SK-N-SH treated with all-trans-retinoic acid at 6 μM for 48 hours (cell line): ENCODE results near the gene EIF1AX.

Source experiments
- ATAC-seq: fragments of 200-7000 bp; cut with Tn5 transposase; 3 replicates; pipeline ENCODE4 v1.9.1; 2020; ENCODE audit warnings: mild to moderate bottlenecking, moderate library complexity
- BACH2 ChIP-seq: fragments of 250-450 bp; sonication (Bioruptor Pico); IDR thresholded peaks from 2 replicates; pipeline ENCODE4 v1.9.0; 2021; ENCODE audit warnings: mild to moderate bottlenecking, borderline replicate concordance
- ESRRG ChIP-seq: fragments of 250-450 bp; sonication (Bioruptor Pico); IDR thresholded peaks from 2 replicates; pipeline ENCODE4 v1.6.1; 2021; ENCODE audit warnings: mild to moderate bottlenecking
- GLIS3 ChIP-seq: fragments of 250-450 bp; sonication (Bioruptor Pico); IDR thresholded peaks from 2 replicates; pipeline ENCODE4 v1.5.0; 2020; ENCODE audit warnings: mild to moderate bottlenecking, moderate library complexity
- ISL1 ChIP-seq: fragments of 250-450 bp; sonication (Bioruptor Pico); IDR thresholded peaks from 2 replicates; pipeline ENCODE4 v2.1.2; 2022; ENCODE audit warnings: mild to moderate bottlenecking, moderate library complexity
- PPARA ChIP-seq: fragments of 250-450 bp; sonication (Bioruptor Pico); IDR thresholded peaks from 2 replicates; pipeline ENCODE4 v1.5.0; 2020; ENCODE audit warnings: mild to moderate bottlenecking, borderline replicate concordance
- SNAI2 ChIP-seq: fragments of 250-450 bp; sonication (Bioruptor Pico); IDR thresholded peaks from 2 replicates; pipeline ENCODE4 v1.5.0; 2020; ENCODE audit warnings: mild to moderate bottlenecking, moderate library complexity
- TCF4 ChIP-seq: fragments of 250-450 bp; sonication (Bioruptor Pico); IDR thresholded peaks from 2 replicates; pipeline ENCODE4 v1.8.0; 2021; ENCODE audit warnings: mild to moderate bottlenecking, moderate library complexity, borderline replicate concordance
- TOX ChIP-seq: fragments of 250-450 bp; sonication (Bioruptor Pico); IDR thresholded peaks from 2 replicates; pipeline ENCODE4 v1.8.0; 2021; ENCODE audit warnings: mild to moderate bottlenecking, moderate library complexity, borderline replicate concordance
- ZC3H10 ChIP-seq: fragments of 250-450 bp; sonication (Bioruptor Pico); IDR thresholded peaks from 2 replicates; pipeline ENCODE4 v1.5.1; 2021; ENCODE audit warnings: mild to moderate bottlenecking, moderate library complexity
- ZFP3 ChIP-seq: fragments of 250-450 bp; sonication (Bioruptor Pico); IDR thresholded peaks from 2 replicates; pipeline ENCODE4 v1.5.0; 2020; ENCODE audit warnings: mild to moderate bottlenecking, moderate library complexity
- ZFP30 ChIP-seq: fragments of 450-650 bp; formaldehyde crosslinking; IDR thresholded peaks from 2 replicates; pipeline ENCODE4 v1.5.0; 2022; ENCODE audit warnings: mild to moderate bottlenecking, moderate library complexity
- ZNF565 ChIP-seq: fragments of 450-650 bp; formaldehyde crosslinking; conservative IDR thresholded peaks from 2 replicates; pipeline ENCODE4 v1.5.0; 2020; ENCODE audit warnings: low read depth, mild to moderate bottlenecking, moderate library complexity
- ZNF8 ChIP-seq: fragments of 450-650 bp; formaldehyde crosslinking; IDR thresholded peaks from 2 replicates; pipeline ENCODE4 v1.5.0; 2020; ENCODE audit warnings: mild to moderate bottlenecking, moderate library complexity
- TF ChIP-seq, protein P1 (sequence below): fragments of 250-450 bp; sonication (Bioruptor Pico); IDR thresholded peaks from 2 replicates; pipeline ENCODE4 v1.8.0; 2020; ENCODE audit warnings: mild to moderate bottlenecking, moderate library complexity, borderline replicate concordance
- TF ChIP-seq, protein P2 (sequence below): fragments of 250-450 bp; sonication (Bioruptor Pico); IDR thresholded peaks from 2 replicates; pipeline ENCODE4 v1.5.0; 2020; ENCODE audit warnings: mild to moderate bottlenecking, moderate library complexity
- TF ChIP-seq, protein P3 (sequence below): fragments of 250-450 bp; sonication (Bioruptor Pico); IDR thresholded peaks from 2 replicates; pipeline ENCODE4 v1.5.1; 2020; ENCODE audit warnings: low read depth, mild to moderate bottlenecking, moderate library complexity
- TF ChIP-seq, protein P4 (sequence below): fragments of 250-450 bp; sonication (Bioruptor Pico); IDR thresholded peaks from 2 replicates; pipeline ENCODE4 v1.8.0; 2021; ENCODE audit warnings: low read depth, mild to moderate bottlenecking, moderate library complexity, borderline replicate concordance
- TF ChIP-seq, protein P5 (sequence below): fragments of 250-450 bp; sonication (Bioruptor Pico); IDR thresholded peaks from 2 replicates; pipeline ENCODE4 v1.5.1; 2021; ENCODE audit warnings: mild to moderate bottlenecking, moderate library complexity

The EIF1AX gene

DNA sequence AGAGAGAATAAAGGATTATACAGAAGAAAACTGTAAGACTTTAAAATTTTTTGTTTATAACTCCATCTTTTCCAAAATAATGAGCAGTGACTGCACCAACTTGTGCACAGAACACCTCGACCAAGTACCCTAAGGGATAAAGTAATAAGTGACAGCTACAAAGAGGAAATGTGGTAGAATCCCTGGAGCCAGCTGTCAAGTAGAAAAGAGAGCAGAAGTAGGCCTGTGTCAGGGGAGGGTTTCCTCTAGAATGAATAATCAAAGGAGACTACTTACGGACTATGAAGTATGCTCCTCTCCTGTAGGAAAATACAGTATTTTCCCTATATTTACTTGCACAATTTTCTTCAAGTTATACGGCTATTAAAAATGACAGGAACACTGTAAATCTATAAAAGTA is 1.2 kb downstream of the EIF1AX start:
- no peak for ATAC-seq
- TF ChIP-seq, protein P1, sequence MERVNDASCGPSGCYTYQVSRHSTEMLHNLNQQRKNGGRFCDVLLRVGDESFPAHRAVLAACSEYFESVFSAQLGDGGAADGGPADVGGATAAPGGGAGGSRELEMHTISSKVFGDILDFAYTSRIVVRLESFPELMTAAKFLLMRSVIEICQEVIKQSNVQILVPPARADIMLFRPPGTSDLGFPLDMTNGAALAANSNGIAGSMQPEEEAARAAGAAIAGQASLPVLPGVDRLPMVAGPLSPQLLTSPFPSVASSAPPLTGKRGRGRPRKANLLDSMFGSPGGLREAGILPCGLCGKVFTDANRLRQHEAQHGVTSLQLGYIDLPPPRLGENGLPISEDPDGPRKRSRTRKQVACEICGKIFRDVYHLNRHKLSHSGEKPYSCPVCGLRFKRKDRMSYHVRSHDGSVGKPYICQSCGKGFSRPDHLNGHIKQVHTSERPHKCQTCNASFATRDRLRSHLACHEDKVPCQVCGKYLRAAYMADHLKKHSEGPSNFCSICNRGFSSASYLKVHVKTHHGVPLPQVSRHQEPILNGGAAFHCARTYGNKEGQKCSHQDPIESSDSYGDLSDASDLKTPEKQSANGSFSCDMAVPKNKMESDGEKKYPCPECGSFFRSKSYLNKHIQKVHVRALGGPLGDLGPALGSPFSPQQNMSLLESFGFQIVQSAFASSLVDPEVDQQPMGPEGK (CRISPR knock-in tag): no peak
- TF ChIP-seq TCF4: no peak
- TF ChIP-seq SNAI2: no peak
- TF ChIP-seq, protein P2, sequence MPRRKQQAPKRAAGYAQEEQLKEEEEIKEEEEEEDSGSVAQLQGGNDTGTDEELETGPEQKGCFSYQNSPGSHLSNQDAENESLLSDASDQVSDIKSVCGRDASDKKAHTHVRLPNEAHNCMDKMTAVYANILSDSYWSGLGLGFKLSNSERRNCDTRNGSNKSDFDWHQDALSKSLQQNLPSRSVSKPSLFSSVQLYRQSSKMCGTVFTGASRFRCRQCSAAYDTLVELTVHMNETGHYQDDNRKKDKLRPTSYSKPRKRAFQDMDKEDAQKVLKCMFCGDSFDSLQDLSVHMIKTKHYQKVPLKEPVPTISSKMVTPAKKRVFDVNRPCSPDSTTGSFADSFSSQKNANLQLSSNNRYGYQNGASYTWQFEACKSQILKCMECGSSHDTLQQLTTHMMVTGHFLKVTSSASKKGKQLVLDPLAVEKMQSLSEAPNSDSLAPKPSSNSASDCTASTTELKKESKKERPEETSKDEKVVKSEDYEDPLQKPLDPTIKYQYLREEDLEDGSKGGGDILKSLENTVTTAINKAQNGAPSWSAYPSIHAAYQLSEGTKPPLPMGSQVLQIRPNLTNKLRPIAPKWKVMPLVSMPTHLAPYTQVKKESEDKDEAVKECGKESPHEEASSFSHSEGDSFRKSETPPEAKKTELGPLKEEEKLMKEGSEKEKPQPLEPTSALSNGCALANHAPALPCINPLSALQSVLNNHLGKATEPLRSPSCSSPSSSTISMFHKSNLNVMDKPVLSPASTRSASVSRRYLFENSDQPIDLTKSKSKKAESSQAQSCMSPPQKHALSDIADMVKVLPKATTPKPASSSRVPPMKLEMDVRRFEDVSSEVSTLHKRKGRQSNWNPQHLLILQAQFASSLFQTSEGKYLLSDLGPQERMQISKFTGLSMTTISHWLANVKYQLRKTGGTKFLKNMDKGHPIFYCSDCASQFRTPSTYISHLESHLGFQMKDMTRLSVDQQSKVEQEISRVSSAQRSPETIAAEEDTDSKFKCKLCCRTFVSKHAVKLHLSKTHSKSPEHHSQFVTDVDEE (CRISPR knock-in tag): no peak
- no peak for TF ChIP-seq ZNF8 (CRISPR knock-in tag)
- TF ChIP-seq GLIS3 (CRISPR knock-in tag): no peak
- no peak for TF ChIP-seq ISL1 (CRISPR knock-in tag)
- TF ChIP-seq, protein P3, sequence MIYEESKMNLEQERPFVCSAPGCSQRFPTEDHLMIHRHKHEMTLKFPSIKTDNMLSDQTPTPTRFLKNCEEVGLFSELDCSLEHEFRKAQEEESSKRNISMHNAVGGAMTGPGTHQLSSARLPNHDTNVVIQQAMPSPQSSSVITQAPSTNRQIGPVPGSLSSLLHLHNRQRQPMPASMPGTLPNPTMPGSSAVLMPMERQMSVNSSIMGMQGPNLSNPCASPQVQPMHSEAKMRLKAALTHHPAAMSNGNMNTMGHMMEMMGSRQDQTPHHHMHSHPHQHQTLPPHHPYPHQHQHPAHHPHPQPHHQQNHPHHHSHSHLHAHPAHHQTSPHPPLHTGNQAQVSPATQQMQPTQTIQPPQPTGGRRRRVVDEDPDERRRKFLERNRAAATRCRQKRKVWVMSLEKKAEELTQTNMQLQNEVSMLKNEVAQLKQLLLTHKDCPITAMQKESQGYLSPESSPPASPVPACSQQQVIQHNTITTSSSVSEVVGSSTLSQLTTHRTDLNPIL: no peak

DNA sequence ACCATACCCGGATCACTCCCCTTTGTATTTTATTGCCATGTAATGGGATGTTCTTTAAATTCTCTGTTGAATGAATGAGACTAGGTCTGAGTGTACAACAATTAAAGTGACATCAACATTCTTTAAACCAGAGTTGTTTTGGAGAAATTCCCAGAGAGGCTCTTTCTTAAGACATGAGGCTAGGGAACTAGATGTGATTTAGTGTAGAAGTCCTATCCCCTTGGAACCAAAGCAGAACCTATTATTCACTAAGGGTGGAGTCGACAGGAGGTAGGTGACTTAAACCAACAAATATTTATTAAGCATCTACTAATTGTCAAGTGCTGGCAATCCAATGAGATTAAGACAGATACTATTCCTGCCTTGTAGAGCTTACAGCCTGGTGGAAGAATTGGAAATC is 1.7 kb downstream of the EIF1AX start:
- no peak for ATAC-seq

More for the DNA sequence above, 1.7 kb downstream of the EIF1AX start:
- TF ChIP-seq, protein P2 (CRISPR knock-in tag): no peak
- TF ChIP-seq BACH2 (CRISPR knock-in tag) (no peak), ZFP30 (no peak), ESRRG (CRISPR knock-in tag) (no peak), TOX (CRISPR knock-in tag) (no peak), PPARA (no peak), TCF4 (no peak), ZC3H10 (CRISPR knock-in tag) (no peak), ISL1 (CRISPR knock-in tag) (no peak), ZFP3 (CRISPR knock-in tag) (no peak), ZNF8 (CRISPR knock-in tag) (no peak), ZNF565 (no peak)
- TF ChIP-seq, protein P3: no peak
- TF ChIP-seq, protein P1 (CRISPR knock-in tag): no peak
- TF ChIP-seq, protein P4, sequence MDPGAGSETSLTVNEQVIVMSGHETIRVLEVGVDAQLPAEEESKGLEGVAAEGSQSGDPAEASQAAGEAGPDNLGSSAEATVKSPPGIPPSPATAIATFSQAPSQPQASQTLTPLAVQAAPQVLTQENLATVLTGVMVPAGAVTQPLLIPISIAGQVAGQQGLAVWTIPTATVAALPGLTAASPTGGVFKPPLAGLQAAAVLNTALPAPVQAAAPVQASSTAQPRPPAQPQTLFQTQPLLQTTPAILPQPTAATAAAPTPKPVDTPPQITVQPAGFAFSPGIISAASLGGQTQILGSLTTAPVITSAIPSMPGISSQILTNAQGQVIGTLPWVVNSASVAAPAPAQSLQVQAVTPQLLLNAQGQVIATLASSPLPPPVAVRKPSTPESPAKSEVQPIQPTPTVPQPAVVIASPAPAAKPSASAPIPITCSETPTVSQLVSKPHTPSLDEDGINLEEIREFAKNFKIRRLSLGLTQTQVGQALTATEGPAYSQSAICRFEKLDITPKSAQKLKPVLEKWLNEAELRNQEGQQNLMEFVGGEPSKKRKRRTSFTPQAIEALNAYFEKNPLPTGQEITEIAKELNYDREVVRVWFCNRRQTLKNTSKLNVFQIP: no peak
- TF ChIP-seq, protein P5, sequence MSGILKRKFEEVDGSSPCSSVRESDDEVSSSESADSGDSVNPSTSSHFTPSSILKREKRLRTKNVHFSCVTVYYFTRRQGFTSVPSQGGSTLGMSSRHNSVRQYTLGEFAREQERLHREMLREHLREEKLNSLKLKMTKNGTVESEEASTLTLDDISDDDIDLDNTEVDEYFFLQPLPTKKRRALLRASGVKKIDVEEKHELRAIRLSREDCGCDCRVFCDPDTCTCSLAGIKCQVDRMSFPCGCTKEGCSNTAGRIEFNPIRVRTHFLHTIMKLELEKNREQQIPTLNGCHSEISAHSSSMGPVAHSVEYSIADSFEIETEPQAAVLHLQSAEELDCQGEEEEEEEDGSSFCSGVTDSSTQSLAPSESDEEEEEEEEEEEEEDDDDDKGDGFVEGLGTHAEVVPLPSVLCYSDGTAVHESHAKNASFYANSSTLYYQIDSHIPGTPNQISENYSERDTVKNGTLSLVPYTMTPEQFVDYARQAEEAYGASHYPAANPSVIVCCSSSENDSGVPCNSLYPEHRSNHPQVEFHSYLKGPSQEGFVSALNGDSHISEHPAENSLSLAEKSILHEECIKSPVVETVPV (CRISPR knock-in tag): no peak
- TF ChIP-seq, all 23 proteins: peak for 0
